SK-N-SH (cell line): Measurements from ENCODE around the gene ACAP1. TPM values are rescaled to one million over a fixed set of nuclear protein-coding genes. Genes with fewer than 3 reads are reported as not detected.

ENCODE experiments used
- CTCF ChIA-PET: fragments of 300-600, 350-600 bp; formaldehyde crosslinking; extraction: SDS; loops from one replicate; lab custom pipeline; 2021; lab: Yijun Ruan, JAX
- POLR2A ChIA-PET: fragments of 350-600 bp; sonication (Branson Sonifier 250); formaldehyde crosslinking; extraction: SDS; loops from one replicate; lab custom pipeline; 2020; ENCODE audit warnings: antibody characterized with exemption, inconsistent platforms; lab: Yijun Ruan, JAX
- DNase-seq: peaks from one replicate; pipeline ENCODE4 v3.0.0; 2012
- H2AFZ ChIP-seq: fragments of 200-600 bp; sonication (generic); 2 replicates; pipeline ENCODE4 v1.8.1; 2016; ENCODE audit warnings: antibody characterized with exemption, mild to moderate bottlenecking, low read depth
- H3F3A ChIP-seq: fragments of 200-600 bp; sonication (generic); replicated peaks from 2 replicates; pipeline ENCODE3; 2016; ENCODE audit warnings: antibody characterized with exemption, mild to moderate bottlenecking; ENCODE audit not compliant: insufficient read depth
- H3K27ac ChIP-seq, 2 experiments: fragments of 200-500 bp in 1 of 2; fragments of 200-600 bp in 1 of 2; sonication (Bioruptor generic) in 1 of 2; sonication (generic), shearing (Covaris generic) in 1 of 2; 2 replicates each; pipeline versions ENCODE4 v1.5.1 to v1.6.1; 2014 to 2016; ENCODE audit warnings: low read depth in 2 of 2, inconsistent platforms in 1 of 2, low read length in 1 of 2, mild to moderate bottlenecking in 1 of 2, mixed read lengths in 1 of 2
- H3K27me3 ChIP-seq: fragments of 200-600 bp; sonication (generic), shearing (Covaris generic); 2 replicates; pipeline ENCODE4 v1.6.1; 2016; ENCODE audit warnings: mixed run types; ENCODE audit not compliant: insufficient read depth
- H3K36me3 ChIP-seq, 2 experiments: fragments of 200-500 bp in 1 of 2; fragments of 200-600 bp in 1 of 2; sonication (Bioruptor generic) in 1 of 2; sonication (generic) in 1 of 2; replicated peaks in 1 of 2; 2 replicates each; pipeline versions ENCODE3 to v1.5.1; 2014 to 2016; ENCODE audit warnings: low read length in 1 of 2, mild to moderate bottlenecking in 1 of 2; ENCODE audit not compliant: insufficient read depth in 2 of 2, control insufficient read depth in 1 of 2
- H3K4me1 ChIP-seq, 2 experiments: fragments of 200-500 bp in 1 of 2; fragments of 200-600 bp in 1 of 2; sonication (Bioruptor generic) in 1 of 2; sonication (generic), shearing (Covaris generic) in 1 of 2; 2 replicates each; pipeline versions ENCODE4 v1.5.1 to v1.6.1; 2014 to 2016; ENCODE audit warnings: low read depth in 1 of 2, low read length in 1 of 2, mixed run types in 1 of 2; ENCODE audit not compliant: insufficient read depth in 2 of 2, control insufficient read depth in 1 of 2
- H3K4me2 ChIP-seq: fragments of 200-600 bp; sonication (generic), shearing (Covaris generic); 2 replicates; pipeline ENCODE4 v1.6.1; 2017; ENCODE audit warnings: mixed run types
- H3K4me3 ChIP-seq, 2 experiments: fragments of 200-500 bp in 1 of 2; fragments of 200-600 bp in 1 of 2; sonication (Bioruptor generic) in 1 of 2; sonication (generic), shearing (Covaris generic) in 1 of 2; 2 replicates each; pipeline versions ENCODE4 v1.5.1 to v1.8.1; 2014 to 2016; ENCODE audit warnings: low read depth in 2 of 2, inconsistent platforms in 1 of 2, low read length in 1 of 2, mild to moderate bottlenecking in 1 of 2, mixed read lengths in 1 of 2, moderate library complexity in 1 of 2
- H3K79me2 ChIP-seq: fragments of 200-600 bp; sonication (generic); 2 replicates; pipeline ENCODE4 v1.8.1; 2017; ENCODE audit warnings: mild to moderate bottlenecking; ENCODE audit not compliant: insufficient read depth
- H3K9ac ChIP-seq: fragments of 200-600 bp; sonication (generic); 2 replicates; pipeline ENCODE4 v1.6.1; 2017; ENCODE audit warnings: mixed run types
- H3K9me2 ChIP-seq: fragments of 200-600 bp; sonication (generic); 2 replicates; pipeline ENCODE4 v1.6.1; 2017; ENCODE audit warnings: mixed run types
- H3K9me3 ChIP-seq: fragments of 200-600 bp; sonication (generic); 2 replicates; pipeline ENCODE4 v1.6.1; 2017; ENCODE audit warnings: mixed run types, mild to moderate bottlenecking, moderate library complexity
- H4K20me1 ChIP-seq: fragments of 200-600 bp; sonication (generic); 2 replicates; pipeline ENCODE4 v1.6.1; 2017; ENCODE audit warnings: mild to moderate bottlenecking, mixed run types; ENCODE audit not compliant: insufficient read depth
- CTCF ChIP-seq: fragments of 200-600 bp; sonication (generic); IDR thresholded peaks from 2 replicates; pipeline ENCODE4 v1.6.1; 2017; ENCODE audit warnings: antibody characterized with exemption, mild to moderate bottlenecking, moderate library complexity
- ELF1 ChIP-seq: IDR thresholded peaks from 2 replicates; pipeline ENCODE4 v1.4.0; 2012
- EP300 ChIP-seq, 2 experiments: IDR thresholded peaks; 2 replicates each; pipeline versions ENCODE4 v1.4.0 to v1.6.1; 2012; ENCODE audit warnings: borderline replicate concordance in 1 of 2, low read depth in 1 of 2, low read length in 1 of 2
- EZH2phosphoT487 ChIP-seq: fragments of 200-600 bp; sonication (generic); IDR thresholded peaks from 2 replicates; pipeline ENCODE4 v1.6.1; 2017; ENCODE audit warnings: low read depth, mixed run types, mild to moderate bottlenecking, antibody characterized with exemption, moderate library complexity, borderline replicate concordance
- FOSL2 ChIP-seq: IDR thresholded peaks from 2 replicates; pipeline ENCODE4 v1.4.0; 2012; ENCODE audit warnings: low read depth, mild to moderate bottlenecking, moderate library complexity, borderline replicate concordance
- FOXJ3 ChIP-seq: sonication (generic); formaldehyde crosslinking; IDR thresholded peaks from 2 replicates; pipeline ENCODE4 v1.5.1; 2020; ENCODE audit warnings: mild to moderate bottlenecking, missing genetic modification reagents
- FOXM1 ChIP-seq: IDR thresholded peaks from 2 replicates; pipeline ENCODE4 v1.4.0; 2012; ENCODE audit warnings: low read depth, mild to moderate bottlenecking
- GABPA ChIP-seq: IDR thresholded peaks from 2 replicates; pipeline ENCODE4 v1.4.0; 2012; ENCODE audit warnings: low read depth, mild to moderate bottlenecking
- GATA2 ChIP-seq: sonication (generic); formaldehyde crosslinking; IDR thresholded peaks from 2 replicates; pipeline ENCODE4 v1.5.0; 2020; ENCODE audit warnings: mild to moderate bottlenecking, missing genetic modification reagents
- IRF3 ChIP-seq: fragments of 150-350 bp; IDR thresholded peaks from 2 replicates; pipeline ENCODE4 v1.6.1; 2016; ENCODE audit warnings: mild to moderate bottlenecking, low read depth, low read length
- MAX ChIP-seq: IDR thresholded peaks from 2 replicates; pipeline ENCODE4 v1.4.0; 2012; ENCODE audit warnings: low read depth
- MEF2A ChIP-seq: IDR thresholded peaks from 2 replicates; pipeline ENCODE4 v1.4.0; 2012; ENCODE audit warnings: low read depth, borderline replicate concordance
- MXI1 ChIP-seq: IDR thresholded peaks from 2 replicates; pipeline ENCODE4 v1.6.1; 2012; ENCODE audit warnings: mild to moderate bottlenecking, low read depth, low read length, improper control_type of control experiment
- NFIC ChIP-seq: IDR thresholded peaks from 2 replicates; pipeline ENCODE4 v1.4.0; 2012; ENCODE audit warnings: borderline replicate concordance
- NRF1 ChIP-seq: IDR thresholded peaks from 2 replicates; pipeline ENCODE4 v1.6.1; 2012; ENCODE audit warnings: low read depth, mild to moderate bottlenecking, low read length
- PBX3 ChIP-seq: IDR thresholded peaks from 2 replicates; pipeline ENCODE4; 2012
- POLR2AphosphoS5 ChIP-seq: IDR thresholded peaks from 2 replicates; pipeline ENCODE4 v1.6.1; 2012; ENCODE audit warnings: low read depth, low read length
- RAD21 ChIP-seq: IDR thresholded peaks from 2 replicates; pipeline ENCODE4 v1.6.1; 2012; ENCODE audit warnings: mild to moderate bottlenecking, low read length
- RCOR1 ChIP-seq: fragments of 150-350 bp; IDR thresholded peaks from 2 replicates; pipeline ENCODE4 v1.6.1; 2017; ENCODE audit warnings: antibody characterized with exemption, low read length
- RXRA ChIP-seq: IDR thresholded peaks from 2 replicates; pipeline ENCODE4 v1.4.0; 2012; ENCODE audit warnings: low read depth, mild to moderate bottlenecking, borderline replicate concordance
- SIN3A ChIP-seq: IDR thresholded peaks from 2 replicates; pipeline ENCODE4 v1.6.1; 2012; ENCODE audit warnings: low read depth, mild to moderate bottlenecking, low read length, moderate library complexity, borderline replicate concordance
- SMC3 ChIP-seq: IDR thresholded peaks from 2 replicates; pipeline ENCODE4 v1.6.1; 2012; ENCODE audit warnings: low read depth, low read length, improper control_type of control experiment
- TCF12 ChIP-seq: IDR thresholded peaks from 2 replicates; pipeline ENCODE4 v1.4.0; 2012
- TEAD4 ChIP-seq: IDR thresholded peaks from 2 replicates; pipeline ENCODE4 v1.4.0; 2012; ENCODE audit warnings: mild to moderate bottlenecking, borderline replicate concordance; ENCODE audit not compliant: insufficient read depth
- USF1 ChIP-seq: IDR thresholded peaks from 2 replicates; pipeline ENCODE4 v1.4.0; 2012; ENCODE audit warnings: low read depth, borderline replicate concordance
- YY1 ChIP-seq: IDR thresholded peaks from 2 replicates; pipeline ENCODE4 v1.4.0; 2012; ENCODE audit warnings: low read depth, mild to moderate bottlenecking
- ZBTB33 ChIP-seq: IDR thresholded peaks from 2 replicates; pipeline ENCODE4 v1.4.0; 2012; ENCODE audit warnings: low read depth, borderline replicate concordance
- WGBS: methylation state at CpG from one replicate; pipeline ENCODE4 v1.1.6; 2017; ENCODE audit warnings: low lambda C conversion rate; 5-methylcytosine and 5-hydroxymethylcytosine counted together
- polyA plus RNA-seq, 3 experiments: library from polyadenylated mRNA; depleted of rRNA; stranded (reverse); fragments of >200 nt; gene quantifications; 2 replicates each; pipeline ENCODE4 v1.2.3, GENCODE V29; 2012

ACAP1 gene
- polyA plus RNA-seq, 1 of the 3 experiments (the other 2 are of a cell fraction) = 0.71 TPM

GRCh38 chr17:7314719-7315569 lies 21.4 kb upstream of the ACAP1 start, which contains the start of gene GPS2:
TSS of gene GPS2 (minus strand) at chr17:7315360. CDS start at chr17:7315052, 308 bp downstream.
- Histone ChIP-seq H3K27ac (peak within 1 kb of the TSS; percentile 76 to 90), H3K36me3 (peaks cover 50 to 54% of the 10 kb centered on the region in 2 experiments), H4K20me1 (peaks cover 45% of the 10 kb centered on the region), H2AFZ (peak within 1 kb of the TSS; percentile 86), H3K4me2 (peak within 1 kb of the TSS; percentile 99), H3K4me3 (peak within 1 kb of the TSS; percentile 88 to 94), H3K9ac (peak within 1 kb of the TSS; percentile 80), H3K9me2 (no peaks in the 10 kb centered on the region), H3F3A (peaks cover 48% of the 10 kb centered on the region), H3K79me2 (peaks cover 45% of the 10 kb centered on the region), H3K27me3 (no peaks in the 10 kb centered on the region), H3K9me3 (no peaks in the 10 kb centered on the region), H3K4me1 (peaks cover 14 to 39% of the 10 kb centered on the region in 2 experiments)
- 4% methylated on average over 6 of the region's 95 CpGs for WGBS
- CTCF ChIA-PET = interaction anchor here (0.9 to 2.9 kb wide), 7 partner anchors 10 to 246 kb away, joined by 3 to 12 read pairs (median 3); no protein-coding TSS in a partner anchor
- peak; percentile 97 for DNase-seq
- POLR2A ChIA-PET = interaction anchor here (0.6 to 2.6 kb wide), 2 partner anchors 14 to 68 kb away, joined by 3 to 11 read pairs; partner anchors contain the start of gene NEURL4
- TF ChIP-seq RXRA (no peak), FOXM1 (no peak), MAX (peak; percentile 90), ZBTB33 (peak; percentile 50; the same call in 1 of the 2 replicates), MXI1 (peak; percentile 80), POLR2AphosphoS5 (peak; percentile 69), PBX3 (peak; percentile 66), MEF2A (no peak), FOSL2 (no peak), TCF12 (peak; percentile 13; the same call in 1 of the 2 replicates), EP300 (IDR thresholded peaks at IDR 0.05; ENCODE audit: borderline replicate concordance in 1 of 2, low read depth in 1 of 2, low read length in 1 of 2) (no peak), NFIC (no peak), CTCF (no peak), GATA2 (no peak), EZH2phosphoT487 (no peak), SMC3 (no peak), RCOR1 (no peak), IRF3 (no peak), RAD21 (no peak), GABPA (peak; percentile 97), YY1 (peak; percentile 66), TEAD4 (no peak), ELF1 (peak; percentile 99), SIN3A (peak; percentile 93), USF1 (peak; percentile 58), FOXJ3 (0 out of 2 replicates have a peak, but pooled peaks have one; percentile 26), NRF1 (no peak)
